Measurements from ENCODE around the gene MRM2.

Gene MRM2

GRCh38 chr7:2283074-2283473, 41.1 kb upstream of the MRM2 start:
- no peak for DNase-seq (ENCODE audit: low read depth)
- TF ChIP-seq CTCF (conservative IDR thresholded peaks at IDR 0.05; ENCODE audit: control insufficient read depth, insufficient read depth, low read depth, low read length): no peak
- H3K4me3 ChIP-seq (ENCODE audit: control insufficient read depth, low read depth, low read length): no peak overlapping the region

- TF ChIP-seq CTCF (conservative IDR thresholded peaks at IDR 0.05; ENCODE audit: control insufficient read depth, insufficient read depth, low read depth, low read length): no peak
- no peak for DNase-seq (ENCODE audit: low read depth)
- H3K4me3 ChIP-seq (ENCODE audit: control insufficient read depth, low read depth, low read length): no peak overlapping the region
Observed at GRCh38 chr7:2282185-2282751, 40.3 kb upstream of the MRM2 start.

- H3K4me3 ChIP-seq (ENCODE audit: control insufficient read depth, low read depth, low read length): no peak overlapping the region
- DNase-seq (ENCODE audit: low read depth): peak; percentile 69
- no peak for TF ChIP-seq CTCF (conservative IDR thresholded peaks at IDR 0.05; ENCODE audit: control insufficient read depth, insufficient read depth, low read depth, low read length)
Observed at GRCh38 chr7:2281541-2281940, 39.5 kb upstream of the MRM2 start.

GRCh38 chr7:2280424-2280823, 38.4 kb upstream of the MRM2 start:
- DNase-seq (ENCODE audit: low read depth): no peak
- TF ChIP-seq CTCF (conservative IDR thresholded peaks at IDR 0.05; ENCODE audit: control insufficient read depth, insufficient read depth, low read depth, low read length): no peak

GRCh38 chr7:2279896-2280295, 37.9 kb upstream of the MRM2 start:
- H3K4me3 ChIP-seq (ENCODE audit: control insufficient read depth, low read depth, low read length): no peak overlapping the region
- no peak for DNase-seq (ENCODE audit: low read depth)
- TF ChIP-seq CTCF (conservative IDR thresholded peaks at IDR 0.05; ENCODE audit: control insufficient read depth, insufficient read depth, low read depth, low read length): no peak

More at GRCh38 chr7:2280424-2280823, 38.4 kb upstream of the MRM2 start:
- no peak overlapping the region for H3K4me3 ChIP-seq (ENCODE audit: control insufficient read depth, low read depth, low read length)

- H3K4me3 ChIP-seq (ENCODE audit: control insufficient read depth, low read depth, low read length): no peak overlapping the region
- DNase-seq (ENCODE audit: low read depth): no peak
- TF ChIP-seq CTCF (conservative IDR thresholded peaks at IDR 0.05; ENCODE audit: control insufficient read depth, insufficient read depth, low read depth, low read length): no peak
Observed at GRCh38 chr7:2278026-2278425, 36.0 kb upstream of the MRM2 start.

- no peak for DNase-seq (ENCODE audit: low read depth)
- H3K4me3 ChIP-seq (ENCODE audit: control insufficient read depth, low read depth, low read length): no peak overlapping the region
- no peak for TF ChIP-seq CTCF (conservative IDR thresholded peaks at IDR 0.05; ENCODE audit: control insufficient read depth, insufficient read depth, low read depth, low read length)
Observed at GRCh38 chr7:2276107-2276506, 34.1 kb upstream of the MRM2 start.
